Daoy (cell line): ENCODE results near the gene PSTPIP2. TPM values are rescaled to one million over a fixed set of nuclear protein-coding genes. Genes with fewer than 3 reads are reported as not detected.
A peak's percentile ranks its signal among the peaks of the same experiment; 100 is the strongest.

Experiments used
- DNase-seq: peaks from one replicate; pipeline ENCODE4 v3.0.0-alpha.2; 2015; ENCODE audit warnings: low read depth
- total RNA-seq: library from RNA; depleted of rRNA; stranded (reverse); fragments of >200 nt; shearing (Covaris generic); gene quantifications from 2 replicates; pipeline ENCODE4 v1.2.3, GENCODE V29; 2014; rRNA removed

Gene PSTPIP2
- total RNA-seq, 1 experiment from 2014 or later = 0.69 TPM

DNA sequence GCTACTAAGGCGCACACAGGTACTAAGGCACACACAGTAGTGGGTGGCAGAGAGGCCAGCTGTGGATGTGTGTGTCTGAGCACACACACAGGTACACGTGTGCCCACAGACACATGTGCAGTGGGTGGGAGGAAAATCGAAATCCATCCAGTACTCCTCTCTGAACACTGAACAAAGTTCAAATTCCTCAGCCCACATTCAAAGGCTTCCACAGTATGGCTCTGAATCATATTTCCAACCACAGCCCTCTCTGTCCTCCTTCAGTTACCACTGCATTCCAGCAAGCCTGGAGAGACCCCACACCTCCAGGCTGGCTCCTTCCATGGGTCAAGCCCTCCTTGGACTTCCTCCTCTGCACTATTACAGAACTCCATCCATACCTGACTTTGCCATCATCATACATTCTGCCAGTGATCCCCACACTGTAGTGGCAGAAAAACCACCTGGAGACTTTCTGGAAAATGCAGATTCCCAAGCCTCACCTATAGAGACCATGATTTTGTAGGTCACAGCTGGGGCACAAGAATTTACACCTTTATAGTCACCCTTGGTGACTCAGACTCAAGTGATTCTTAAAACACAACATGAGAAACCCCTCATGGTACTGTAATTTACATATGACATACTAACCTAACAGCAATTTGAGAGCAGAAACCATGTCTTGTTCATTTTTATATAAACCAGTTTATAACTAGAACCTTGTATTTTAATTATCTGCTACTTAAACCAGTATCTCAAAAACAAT lies 136.3 kb downstream of the PSTPIP2 start:
- DNase-seq = peak; percentile 38

Other genes starting within 250 kb of the PSTPIP2 start
- 12.1 and 17.9 TPM in 2 replicates for gene SIGLEC15, start 246.6 kb downstream of the PSTPIP2 start, total RNA-seq
- gene EPG5, start 104.9 kb downstream of the PSTPIP2 start, total RNA-seq = 6.2 TPM in 2 replicates
- 627 and 878 TPM in 2 replicates for gene ATP5F1A, start 26.0 kb upstream of the PSTPIP2 start, total RNA-seq
- gene HAUS1, start 32.1 kb upstream of the PSTPIP2 start, total RNA-seq = 46.7 and 63.9 TPM in 2 replicates